ENCODE data around the gene TBC1D14.

DNA sequence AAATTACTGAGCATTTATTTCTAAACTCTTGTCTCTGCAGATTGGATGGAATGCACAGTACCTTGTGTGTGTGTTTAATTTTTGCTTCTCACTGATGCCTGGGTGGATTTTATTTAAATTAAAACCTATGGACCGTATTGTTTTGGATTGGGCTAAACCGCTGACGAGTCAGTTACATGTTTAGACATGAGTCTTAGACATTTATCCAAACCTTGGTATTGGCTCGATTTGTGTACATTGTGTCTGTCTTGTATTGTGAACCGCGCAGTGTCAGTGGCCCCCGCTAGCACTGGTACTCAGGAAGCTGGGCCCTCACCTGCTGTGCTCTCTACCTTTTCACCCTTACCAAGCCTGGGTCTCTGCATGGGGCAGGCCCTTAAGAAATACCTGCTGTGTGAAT lies 92.7 kb downstream of the TBC1D14 start:
- TF ChIP-seq, protein P1, sequence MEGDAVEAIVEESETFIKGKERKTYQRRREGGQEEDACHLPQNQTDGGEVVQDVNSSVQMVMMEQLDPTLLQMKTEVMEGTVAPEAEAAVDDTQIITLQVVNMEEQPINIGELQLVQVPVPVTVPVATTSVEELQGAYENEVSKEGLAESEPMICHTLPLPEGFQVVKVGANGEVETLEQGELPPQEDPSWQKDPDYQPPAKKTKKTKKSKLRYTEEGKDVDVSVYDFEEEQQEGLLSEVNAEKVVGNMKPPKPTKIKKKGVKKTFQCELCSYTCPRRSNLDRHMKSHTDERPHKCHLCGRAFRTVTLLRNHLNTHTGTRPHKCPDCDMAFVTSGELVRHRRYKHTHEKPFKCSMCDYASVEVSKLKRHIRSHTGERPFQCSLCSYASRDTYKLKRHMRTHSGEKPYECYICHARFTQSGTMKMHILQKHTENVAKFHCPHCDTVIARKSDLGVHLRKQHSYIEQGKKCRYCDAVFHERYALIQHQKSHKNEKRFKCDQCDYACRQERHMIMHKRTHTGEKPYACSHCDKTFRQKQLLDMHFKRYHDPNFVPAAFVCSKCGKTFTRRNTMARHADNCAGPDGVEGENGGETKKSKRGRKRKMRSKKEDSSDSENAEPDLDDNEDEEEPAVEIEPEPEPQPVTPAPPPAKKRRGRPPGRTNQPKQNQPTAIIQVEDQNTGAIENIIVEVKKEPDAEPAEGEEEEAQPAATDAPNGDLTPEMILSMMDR (IDR thresholded peaks at IDR 0.05 in 2 of 3, conservative IDR thresholded peaks at IDR 0.05 in 1 of 3; ENCODE audit: control insufficient read depth in 2 of 3, extremely low read depth in 1 of 3, insufficient read depth in 1 of 3, low read depth in 3 of 3, low read length in 3 of 3): no peak
- TF ChIP-seq CHD2 (IDR thresholded peaks at IDR 0.05; ENCODE audit: borderline replicate concordance, low read depth, low read length): no peak
- TF ChIP-seq ZNF207 (IDR thresholded peaks at IDR 0.05; ENCODE audit: borderline replicate concordance): no peak
